IMR-90 (cell line): ENCODE measurements around the gene SEPTIN2. TPM values are rescaled to one million over a fixed set of nuclear protein-coding genes. Genes with fewer than 3 reads are reported as not detected.

Experiments used
- ATAC-seq: fragments of 200-7000 bp; cut with Tn5 transposase; 2 replicates; pipeline ENCODE4 v1.9.1; 2020; ENCODE audit warnings: low read depth, mild to moderate bottlenecking, moderate library complexity
- BruUV-seq: library from RNA; stranded (reverse); fragments of 400-500 nt; replicated peaks from 2 replicates; lab custom pipeline; 2021; lab: Mats Ljungman, UMichigan
- CTCF ChIA-PET: fragments of 300-600 bp; formaldehyde crosslinking; extraction: SDS; loops from one replicate; lab custom pipeline; 2021; ENCODE audit warnings: antibody characterized with exemption; lab: Yijun Ruan, JAX
- POLR2A ChIA-PET: fragments of 300-600 bp; sonication (Branson Sonifier 250); formaldehyde crosslinking; loops from one replicate; lab custom pipeline; 2022; ENCODE audit warnings: antibody characterized with exemption; ENCODE audit not compliant: unreplicated experiment; lab: Charles Lee
- DNase-seq: peaks from one replicate; pipeline ENCODE4 v3.0.0; 2013
- H2AFZ ChIP-seq: replicated peaks from 2 replicates; pipeline ENCODE3; 2013; ENCODE audit warnings: low read length, mild to moderate bottlenecking; ENCODE audit not compliant: poor library complexity
- H2AK5ac ChIP-seq: 2 replicates; pipeline ENCODE4 v1.6.1; 2013; ENCODE audit warnings: low read depth, low read length, inconsistent platforms
- H2AK9ac ChIP-seq: replicated peaks from 2 replicates; pipeline ENCODE3; 2013; ENCODE audit warnings: mild to moderate bottlenecking, low read depth, low read length, moderate library complexity; ENCODE audit not compliant: poor library complexity
- H2BK120ac ChIP-seq: 2 replicates; pipeline ENCODE4 v1.6.1; 2013; ENCODE audit warnings: low read depth, low read length, inconsistent platforms
- H2BK15ac ChIP-seq: 3 replicates; pipeline ENCODE4 v1.6.1; 2013; ENCODE audit warnings: low read depth, low read length, inconsistent platforms
- H2BK20ac ChIP-seq: 2 replicates; pipeline ENCODE4 v1.6.1; 2013; ENCODE audit warnings: low read depth, mild to moderate bottlenecking, inconsistent platforms, low read length, moderate library complexity
- H2BK5ac ChIP-seq: 2 replicates; pipeline ENCODE4 v1.6.1; 2013; ENCODE audit warnings: mild to moderate bottlenecking, low read depth, low read length, inconsistent platforms; ENCODE audit not compliant: poor library complexity, severe bottlenecking
- H3K14ac ChIP-seq: replicated peaks from 2 replicates; pipeline ENCODE4 v1.6.1; 2013; ENCODE audit warnings: low read depth, low read length, inconsistent platforms
- H3K18ac ChIP-seq: 2 replicates; pipeline ENCODE4 v1.6.1; 2013; ENCODE audit warnings: low read depth, low read length, control low read depth
- H3K23ac ChIP-seq: 2 replicates; pipeline ENCODE4 v1.6.1; 2013; ENCODE audit warnings: low read depth, low read length, inconsistent platforms
- H3K27ac ChIP-seq: 2 replicates; pipeline ENCODE4 v1.5.1; 2013; ENCODE audit warnings: mild to moderate bottlenecking, control low read depth, low read length; ENCODE audit not compliant: insufficient read depth
- H3K27me3 ChIP-seq: 2 replicates; pipeline ENCODE4 v1.6.1; 2013; ENCODE audit warnings: low read length; ENCODE audit not compliant: control insufficient read depth, insufficient read depth
- H3K36me3 ChIP-seq: 2 replicates; pipeline ENCODE4 v1.6.1; 2013; ENCODE audit warnings: low read length, mixed read lengths; ENCODE audit not compliant: control insufficient read depth, insufficient read depth
- H3K4ac ChIP-seq: 2 replicates; pipeline ENCODE4 v1.6.1; 2013; ENCODE audit warnings: low read depth, low read length, inconsistent platforms
- H3K4me1 ChIP-seq: 2 replicates; pipeline ENCODE4 v1.6.1; 2013; ENCODE audit warnings: low read length, mixed read lengths; ENCODE audit not compliant: control insufficient read depth, insufficient read depth
- H3K4me2 ChIP-seq: 2 replicates; pipeline ENCODE4 v1.6.1; 2013; ENCODE audit warnings: low read depth, mild to moderate bottlenecking, control low read depth, low read length, moderate library complexity
- H3K4me3 ChIP-seq: 2 replicates; pipeline ENCODE4 v1.5.1; 2013; ENCODE audit warnings: low read depth, mild to moderate bottlenecking, control low read depth, low read length, moderate library complexity; ENCODE audit not compliant: insufficient read depth
- H3K56ac ChIP-seq: 2 replicates; pipeline ENCODE4 v1.6.1; 2013; ENCODE audit warnings: low read length, inconsistent platforms; ENCODE audit not compliant: insufficient read depth; ENCODE audit errors: extremely low read depth
- H3K79me1 ChIP-seq, 2 experiments: 2 replicates each; pipeline ENCODE4 v1.6.1; 2013; ENCODE audit warnings: low read length in 2 of 2, inconsistent platforms in 1 of 2, low read depth in 1 of 2
- H3K9ac ChIP-seq: 2 replicates; pipeline ENCODE4 v1.6.1; 2013; ENCODE audit warnings: low read depth, low read length, control low read depth
- H3K9me1 ChIP-seq: 2 replicates; pipeline ENCODE4 v1.6.1; 2013; ENCODE audit warnings: low read length, inconsistent platforms; ENCODE audit not compliant: insufficient read depth
- H3K9me3 ChIP-seq: 2 replicates; pipeline ENCODE4 v1.6.1; 2013; ENCODE audit warnings: low read length; ENCODE audit not compliant: control insufficient read depth, insufficient read depth
- H4K20me1 ChIP-seq: 2 replicates; pipeline ENCODE4 v1.6.1; 2013; ENCODE audit warnings: low read length, inconsistent platforms; ENCODE audit not compliant: insufficient read depth
- H4K5ac ChIP-seq: 2 replicates; pipeline ENCODE4 v1.6.1; 2013; ENCODE audit warnings: mild to moderate bottlenecking, low read depth, low read length, control low read depth
- H4K8ac ChIP-seq, 2 experiments: 2 replicates each; pipeline ENCODE4 v1.6.1; 2013; ENCODE audit warnings: low read depth in 2 of 2, low read length in 2 of 2, control low read depth in 1 of 2, inconsistent platforms in 1 of 2
- H4K91ac ChIP-seq: 2 replicates; pipeline ENCODE4 v1.6.1; 2013; ENCODE audit warnings: low read depth, low read length, inconsistent platforms; ENCODE audit not compliant: insufficient read depth
- BHLHE40 ChIP-seq: fragments of 150-350 bp; IDR thresholded peaks from 2 replicates; pipeline ENCODE4 v1.6.1; 2016; ENCODE audit warnings: mild to moderate bottlenecking, low read depth, low read length
- CEBPB ChIP-seq: IDR thresholded peaks from 2 replicates; pipeline ENCODE4 v1.6.1; 2012; ENCODE audit warnings: low read depth, low read length, improper control_type of control experiment
- CHD1 ChIP-seq: IDR thresholded peaks from 2 replicates; pipeline ENCODE4 v1.6.1; 2012; ENCODE audit warnings: low read depth, low read length, improper control_type of control experiment
- MAFK ChIP-seq: IDR thresholded peaks from 2 replicates; pipeline ENCODE4 v1.6.1; 2012; ENCODE audit warnings: low read depth, low read length, improper control_type of control experiment
- MAZ ChIP-seq: IDR thresholded peaks from 2 replicates; pipeline ENCODE4 v1.6.1; 2012; ENCODE audit warnings: low read depth, mild to moderate bottlenecking, low read length, improper control_type of control experiment, moderate library complexity, borderline replicate concordance
- MXI1 ChIP-seq: IDR thresholded peaks from 2 replicates; pipeline ENCODE4 v1.6.1; 2012; ENCODE audit warnings: low read depth, mild to moderate bottlenecking, low read length, moderate library complexity, borderline replicate concordance
- POLR2A ChIP-seq: IDR thresholded peaks from 2 replicates; pipeline ENCODE4 v1.6.1; 2012; ENCODE audit warnings: mild to moderate bottlenecking, low read depth, low read length
- RAD21 ChIP-seq: IDR thresholded peaks from 2 replicates; pipeline ENCODE4 v1.6.1; 2012; ENCODE audit warnings: low read length, improper control_type of control experiment
- RCOR1 ChIP-seq: IDR thresholded peaks from 2 replicates; pipeline ENCODE4 v1.6.1; 2012; ENCODE audit warnings: mild to moderate bottlenecking, low read length, improper control_type of control experiment; ENCODE audit not compliant: insufficient replicate concordance
- RFX5 ChIP-seq: IDR thresholded peaks from 2 replicates; pipeline ENCODE4 v1.8.0; 2012; ENCODE audit warnings: low read depth, mild to moderate bottlenecking, low read length, moderate library complexity
- SMC3 ChIP-seq: fragments of 150-350 bp; IDR thresholded peaks from 2 replicates; pipeline ENCODE4 v1.6.1; 2016; ENCODE audit warnings: low read depth, mild to moderate bottlenecking, antibody characterized with exemption, low read length, moderate library complexity
- USF2 ChIP-seq: fragments of 150-350 bp; IDR thresholded peaks from 2 replicates; pipeline ENCODE4 v1.6.1; 2017; ENCODE audit warnings: mild to moderate bottlenecking, antibody characterized with exemption, low read length, low read depth
- WGBS, 2 experiments: methylation state at CpG; one replicate each; pipeline versions ENCODE4 v1.1.5 to v1.1.7; 2013; ENCODE audit warnings: missing lambda C conversion rate in 2 of 2; ENCODE audit not compliant: insufficient read length in 1 of 2; ENCODE audit errors: extremely low coverage in 2 of 2; 5-methylcytosine and 5-hydroxymethylcytosine counted together
- dilution Hi-C: fragments of 300-500 bp; cut with HindIII; formaldehyde crosslinking; loops from one replicate; pipeline ENCODE4 v1.14.3; 2018; ENCODE audit warnings: low sequenced_read_pairs; ENCODE audit not compliant: unreplicated experiment
- in situ Hi-C: fragments of 300-500 bp; cut with MboI; formaldehyde crosslinking; loops from 3 replicates; pipeline ENCODE4 v1.14.3; 2019; ENCODE audit warnings: low sequenced_read_pairs, inconsistent platforms, mixed read lengths
- intact Hi-C: fragments of 100-400 bp; cut with micrococcal nuclease; formaldehyde crosslinking; loops from 2 replicates; pipeline ENCODE4 v1.10.0; 2022
- polyA plus RNA-seq, 3 experiments: library from polyadenylated mRNA; depleted of rRNA; stranded (reverse); fragments of >200 nt; gene quantifications; 2 replicates each; pipeline ENCODE4 v1.2.3, GENCODE V29; 2012; ENCODE audit warnings: low replicate concordance in 1 of 3
- total RNA-seq: library from RNA; depleted of rRNA; stranded (reverse); fragments of >200 nt; gene quantifications from 2 replicates; pipeline ENCODE4 v1.2.3, GENCODE V29; 2012

Gene SEPTIN2
- total and polyA plus RNA-seq, 2 of the 4 experiments (the other 2 are of a cell fraction) = 420 to 504 TPM

GRCh38 chr2:241291977-241292376, 23.7 kb upstream of the SEPTIN2 start:
- peaks cover 32 to 80% of the 10 kb centered on the region in 2 experiments for H3K79me1 ChIP-seq
- DNase-seq (no peak), ATAC-seq (no peak)
- no peak overlapping the region for H2BK5ac ChIP-seq
- H3K9ac ChIP-seq = no peak overlapping the region
- intact Hi-C loops (no loop called here), dilution Hi-C loops (no loop called here), in situ Hi-C loops (no loop called here)
- TF ChIP-seq SMC3 (no peak), BHLHE40 (no peak), RFX5 (no peak), MXI1 (no peak), USF2 (no peak), MAZ (no peak), RAD21 (no peak), CEBPB (no peak), MAFK (no peak), CHD1 (no peak), POLR2A (no peak), RCOR1 (no peak)
- CTCF ChIA-PET = no interaction called here
- H3K23ac ChIP-seq = no peak overlapping the region
- H3K9me3 ChIP-seq = no peaks in the 10 kb centered on the region
- H4K91ac ChIP-seq = no peak overlapping the region
- no peak overlapping the region for H3K56ac ChIP-seq
- no peak overlapping the region for H3K4me2 ChIP-seq
- H4K5ac ChIP-seq = no peak overlapping the region
- no peak overlapping the region for H3K27ac ChIP-seq
- BruUV-seq = no TSS peak
- peaks cover 3% of the 10 kb centered on the region; the same call in 1 of the 2 replicates for H3K4me1 ChIP-seq
- no peak overlapping the region for H3K4ac ChIP-seq
- H3K36me3 ChIP-seq = peaks cover 3% of the 10 kb centered on the region; the same call in 1 of the 2 replicates
- no peak overlapping the region for H2BK120ac ChIP-seq
- no peak overlapping the region for H3K4me3 ChIP-seq
- no peak overlapping the region for H3K18ac ChIP-seq
- H2AFZ ChIP-seq = no peak overlapping the region
- peaks cover 83% of the 10 kb centered on the region for H4K20me1 ChIP-seq
- H2AK9ac ChIP-seq = no peak overlapping the region
- POLR2A ChIA-PET = no interaction called here
- H3K27me3 ChIP-seq = no peaks in the 10 kb centered on the region
- H2BK15ac ChIP-seq = no peak overlapping the region
- H3K9me1 ChIP-seq = peaks cover 39% of the 10 kb centered on the region
- H4K8ac ChIP-seq = no peak overlapping the region
- WGBS, 2 experiments = no CpG with 5 or more reads among the region's 6 CpGs
- no peak overlapping the region for H2BK20ac ChIP-seq
- no peak overlapping the region for H3K14ac ChIP-seq
- H2AK5ac ChIP-seq = no peak overlapping the region
